Transverse colon (tissue), 4 donors: ENCODE data around the gene CCDC12. TPM values are rescaled to one million over a fixed set of nuclear protein-coding genes. Genes with fewer than 3 reads are reported as not detected.

Experiments
- DNase-seq: peaks from one replicate; pipeline ENCODE4 v3.0.0-alpha.2; 2019
- H3K27ac ChIP-seq, 4 donors: fragments of 200-600 bp; sonication (generic); 2 replicates each; pipeline ENCODE4 v1.5.1; 2016 to 2018; ENCODE audit warnings: inconsistent platforms in 4 of 4
- H3K27me3 ChIP-seq: fragments of 200-600 bp; sonication (generic); 2 replicates; pipeline ENCODE4 v1.5.1; 2017; ENCODE audit warnings: inconsistent platforms
- H3K36me3 ChIP-seq, 4 donors: fragments of 200-600 bp; sonication (generic); 2 replicates each; pipeline ENCODE4 v1.5.1; 2017 to 2019; ENCODE audit warnings: inconsistent platforms in 4 of 4
- H3K4me1 ChIP-seq, 4 donors: fragments of 200-600 bp; sonication (generic); 2 replicates each; pipeline ENCODE4 v1.5.1; 2017 to 2020; ENCODE audit warnings: inconsistent platforms in 4 of 4
- H3K4me3 ChIP-seq, 4 donors: fragments of 200-600 bp; sonication (generic); 1 replicate in 1 of 4; 2 replicates in 3 of 4; pipeline versions ENCODE4 v1.5.1 to v1.6.1; 2017 to 2019; ENCODE audit warnings: inconsistent platforms in 4 of 4
- H3K9me3 ChIP-seq, 2 donors: fragments of 200-600 bp; sonication (generic); 2 replicates each; pipeline ENCODE4 v1.5.1; 2017 to 2019; ENCODE audit warnings: inconsistent platforms in 2 of 2
- EP300 ChIP-seq: sonication (generic); formaldehyde crosslinking; IDR thresholded peaks from one replicate; pipeline ENCODE4 v1.6.1; 2017; ENCODE audit warnings: antibody characterized with exemption, low read depth
- POLR2A ChIP-seq: fragments of 450-650 bp; IDR thresholded peaks from one replicate; pipeline ENCODE4 v1.6.1; 2016; ENCODE audit warnings: antibody characterized with exemption, mild to moderate bottlenecking, moderate library complexity
- POLR2AphosphoS5 ChIP-seq, 3 donors: sonication (generic); formaldehyde crosslinking; IDR thresholded peaks; one replicate each; pipeline ENCODE4 v1.6.1; 2016; ENCODE audit warnings: antibody characterized with exemption in 3 of 3
- WGBS, 2 donors: methylation state at CpG; one replicate each; pipeline ENCODE4 v1.1.5; 2018; ENCODE audit warnings: low coverage in 1 of 2; 5-methylcytosine and 5-hydroxymethylcytosine counted together
- in situ Hi-C, 4 donors: fragments of 200-750 bp; cut with MboI; loops; one replicate each; pipeline versions ENCODE4 v1.15.0 to v1.15.1; 2017; ENCODE audit warnings: low sequenced_read_pairs in 3 of 4, low pct_ligation_motif_present in 1 of 4, low pct_unique_long_range_greater_than_20kb in 1 of 4
- intact Hi-C: fragments of 100-400 bp; cut with DNase I; formaldehyde crosslinking; loops from one replicate; pipeline ENCODE4 v1.15.1; 2023; ENCODE audit warnings: low total_unique reads
- total RNA-seq, 4 donors: library from RNA; depleted of rRNA; stranded (reverse); fragments of >200 nt; gene quantifications; one replicate each; pipeline ENCODE4 v1.1.0, GENCODE V29; 2016
- TF ChIP-seq, protein P1 (sequence below), 5 experiments: fragments of 200-600 bp in 3 of 5; fragments of 450-650 bp in 2 of 5; sonication (generic) in 3 of 5; IDR thresholded peaks; 1 replicate in 2 of 5; 2 replicates in 3 of 5; pipeline ENCODE4 v1.5.1; 2016 to 2017; ENCODE audit warnings: antibody characterized with exemption in 5 of 5, inconsistent platforms in 3 of 5, mild to moderate bottlenecking in 2 of 5, moderate library complexity in 1 of 5

CCDC12 gene
- total RNA-seq, 4 donors from 2014 or later: 50.1 to 72.9 (median 53.0) TPM

DNA sequence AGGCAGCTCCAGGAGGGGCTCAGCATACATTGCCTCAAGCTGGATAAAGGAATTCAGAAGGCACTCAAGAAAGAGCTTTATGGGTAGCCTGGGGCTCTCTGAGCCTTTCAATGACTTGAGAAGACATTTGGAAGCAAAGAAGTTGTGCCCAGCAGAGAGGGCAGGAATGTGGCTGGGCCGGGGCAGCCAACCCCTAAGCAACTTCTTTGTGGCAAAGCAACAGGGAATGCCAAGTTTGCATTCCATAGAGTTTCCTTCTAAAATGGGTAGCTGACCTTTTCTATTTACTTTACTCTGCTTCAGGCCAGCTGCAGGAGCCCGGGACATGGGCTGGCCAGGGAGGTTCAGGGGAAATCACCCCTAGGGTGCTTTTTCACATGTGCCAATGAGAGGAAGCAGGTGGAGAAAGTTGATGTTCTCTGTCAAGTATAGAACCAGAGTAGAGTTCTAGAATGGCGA is 45.6 kb downstream of the CCDC12 start:
- TF ChIP-seq, protein P1, sequence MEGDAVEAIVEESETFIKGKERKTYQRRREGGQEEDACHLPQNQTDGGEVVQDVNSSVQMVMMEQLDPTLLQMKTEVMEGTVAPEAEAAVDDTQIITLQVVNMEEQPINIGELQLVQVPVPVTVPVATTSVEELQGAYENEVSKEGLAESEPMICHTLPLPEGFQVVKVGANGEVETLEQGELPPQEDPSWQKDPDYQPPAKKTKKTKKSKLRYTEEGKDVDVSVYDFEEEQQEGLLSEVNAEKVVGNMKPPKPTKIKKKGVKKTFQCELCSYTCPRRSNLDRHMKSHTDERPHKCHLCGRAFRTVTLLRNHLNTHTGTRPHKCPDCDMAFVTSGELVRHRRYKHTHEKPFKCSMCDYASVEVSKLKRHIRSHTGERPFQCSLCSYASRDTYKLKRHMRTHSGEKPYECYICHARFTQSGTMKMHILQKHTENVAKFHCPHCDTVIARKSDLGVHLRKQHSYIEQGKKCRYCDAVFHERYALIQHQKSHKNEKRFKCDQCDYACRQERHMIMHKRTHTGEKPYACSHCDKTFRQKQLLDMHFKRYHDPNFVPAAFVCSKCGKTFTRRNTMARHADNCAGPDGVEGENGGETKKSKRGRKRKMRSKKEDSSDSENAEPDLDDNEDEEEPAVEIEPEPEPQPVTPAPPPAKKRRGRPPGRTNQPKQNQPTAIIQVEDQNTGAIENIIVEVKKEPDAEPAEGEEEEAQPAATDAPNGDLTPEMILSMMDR (IDR thresholded peaks at IDR 0.05): no peak
- no peak for TF ChIP-seq POLR2AphosphoS5 (IDR thresholded peaks at IDR 0.05)
- TF ChIP-seq EP300: no peak
- TF ChIP-seq POLR2A: no peak
- intact Hi-C loops: no loop called here
- in situ Hi-C loops: loop anchor here in 1 of 4 donors (10.0 kb wide), 1 partner anchor 54 kb away; no protein-coding TSS in a partner anchor
- no peak for DNase-seq
- Histone ChIP-seq H3K36me3 (no peaks in the 10 kb centered on the region), H3K4me3 (no peak overlapping the region), H3K27me3 (no peaks in the 10 kb centered on the region), H3K9me3 (no peaks in the 10 kb centered on the region), H3K27ac (peak overlapping the region; percentile 74 to 87 (median 78)), H3K4me1 (peaks cover 83 to 100% (median 92%) of the 10 kb centered on the region in 4 donors)
- WGBS, 2 donors: 64% methylated on average over 3 of the region's 3 CpGs; no CpG with 5 or more reads in 1 of the 2 donors

DNA sequence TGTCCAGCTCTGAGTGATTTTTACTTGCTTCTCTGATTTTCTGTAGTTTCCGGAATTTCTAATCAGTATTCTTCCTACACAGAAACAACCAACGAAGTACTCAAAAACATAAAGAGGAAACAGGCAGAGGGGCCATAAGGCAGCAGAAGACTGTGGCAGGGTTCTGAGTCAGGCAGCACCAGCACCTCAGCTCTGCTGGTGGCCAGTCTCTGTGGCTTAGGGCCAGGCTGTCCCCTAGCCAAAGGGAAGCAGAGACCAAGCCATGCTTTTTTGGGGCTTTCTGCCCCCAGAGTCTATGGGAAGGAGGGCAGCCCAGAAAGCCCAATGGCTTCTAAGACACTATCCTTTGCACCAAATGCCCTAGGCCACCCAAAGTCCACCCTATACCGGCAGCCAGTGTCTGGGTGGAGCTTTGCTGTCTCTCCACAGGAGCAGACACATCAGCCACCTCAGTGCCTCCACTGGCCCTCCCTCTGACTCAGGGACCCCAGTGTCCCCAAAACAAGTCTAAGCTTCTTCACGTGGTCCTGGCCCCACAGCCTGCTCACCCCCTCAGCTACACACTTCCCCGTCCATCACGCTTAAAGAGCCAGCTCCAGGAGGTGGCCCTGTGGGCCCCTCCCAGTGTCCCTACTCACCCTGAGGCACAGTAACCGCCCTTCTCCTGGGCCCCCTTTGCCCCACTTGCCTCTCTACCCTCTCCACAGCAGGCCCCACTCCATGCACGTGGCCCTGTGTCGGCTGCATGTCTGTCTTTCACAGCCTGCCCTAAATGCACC is 46.2 kb downstream of the CCDC12 start:
- in situ Hi-C loops: loop anchor here in 1 of 4 donors (10.0 kb wide), 1 partner anchor 54 kb away; no protein-coding TSS in a partner anchor
- H3K36me3 ChIP-seq: no peaks in the 10 kb centered on the region
- H3K4me3 ChIP-seq: no peak overlapping the region
- peak overlapping the region; percentile 74 to 87 (median 78) for H3K27ac ChIP-seq
- no peaks in the 10 kb centered on the region for H3K27me3 ChIP-seq
- DNase-seq: no peak
- intact Hi-C loops: no loop called here
- TF ChIP-seq, protein P1 (IDR thresholded peaks at IDR 0.05): no peak
- no peak for TF ChIP-seq POLR2A
- no peak for TF ChIP-seq POLR2AphosphoS5 (IDR thresholded peaks at IDR 0.05)
- no peak for TF ChIP-seq EP300
- 70 to 80% methylated on average over 1 to 9 of the region's 9 CpGs for WGBS, 2 donors
- peaks cover 77 to 95% (median 87%) of the 10 kb centered on the region in 4 donors for H3K4me1 ChIP-seq
- H3K9me3 ChIP-seq: no peaks in the 10 kb centered on the region

DNA sequence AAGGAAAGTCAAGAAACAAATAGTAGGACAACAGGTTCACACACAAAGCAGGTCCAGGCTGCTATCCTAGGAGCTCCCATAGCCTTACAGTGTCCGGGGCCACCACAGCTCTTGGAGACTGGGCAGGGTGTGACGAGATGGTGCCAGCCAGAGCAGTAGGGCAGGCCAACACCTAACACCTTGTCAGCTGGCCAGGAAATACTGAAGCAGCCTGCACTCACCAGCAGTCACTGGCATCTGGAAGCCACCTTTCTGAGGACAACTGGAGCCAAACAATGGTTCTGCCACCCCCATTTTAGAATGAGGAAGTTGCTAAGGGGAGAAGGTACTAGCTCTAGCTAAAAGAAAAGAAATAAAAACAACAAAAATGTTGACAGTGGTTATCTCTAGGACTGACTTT is 47.2 kb downstream of the CCDC12 start:
- peaks cover 0 to 8% (median 3%) of the 10 kb centered on the region in 4 donors for H3K36me3 ChIP-seq
- in situ Hi-C loops (loop anchor here in 1 of 4 donors (10.0 kb wide), 1 partner anchor 65 kb away; no protein-coding TSS in a partner anchor), intact Hi-C loops (no loop called here)
- H3K9me3 ChIP-seq: no peaks in the 10 kb centered on the region
- WGBS, 2 donors: 40 to 54% methylated on average over 1 to 2 of the region's 2 CpGs
- peaks cover 67 to 85% (median 77%) of the 10 kb centered on the region in 4 donors for H3K4me1 ChIP-seq
- H3K4me3 ChIP-seq: no peak overlapping the region
- no peaks in the 10 kb centered on the region for H3K27me3 ChIP-seq
- peak overlapping the region; percentile 74 to 87 (median 78) for H3K27ac ChIP-seq
- TF ChIP-seq POLR2AphosphoS5 (IDR thresholded peaks at IDR 0.05): peak in 1 of 3 donors; percentile 48
- TF ChIP-seq, protein P1 (IDR thresholded peaks at IDR 0.05): no peak
- DNase-seq: peak; percentile 76

DNA sequence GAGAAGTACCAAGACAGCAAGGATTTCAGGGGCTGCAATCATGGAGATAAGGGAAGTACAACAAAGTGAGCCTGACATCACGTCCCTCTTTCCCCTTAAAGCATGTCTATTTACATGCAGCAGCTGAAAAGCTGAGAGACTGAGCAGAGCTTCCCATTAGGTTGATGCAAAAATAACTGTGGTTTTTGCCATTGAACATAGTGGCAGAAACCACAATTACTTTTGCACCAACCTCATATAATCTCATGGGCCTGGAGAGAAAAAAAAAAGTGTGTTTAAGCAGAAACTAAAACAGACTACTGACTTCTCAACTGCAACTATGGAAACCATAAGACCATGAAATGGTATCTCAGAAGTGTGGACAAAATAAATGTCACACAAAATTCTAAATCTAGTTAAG is 48.3 kb downstream of the CCDC12 start:
- intact Hi-C loops: no loop called here
- H3K9me3 ChIP-seq: no peaks in the 10 kb centered on the region
- peaks cover 56 to 74% (median 66%) of the 10 kb centered on the region in 4 donors for H3K4me1 ChIP-seq
- DNase-seq: no peak
- WGBS, 2 donors: 85% methylated on average over 1 of the region's 1 CpG; no CpG with 5 or more reads in 1 of the 2 donors
- no peaks in the 10 kb centered on the region for H3K27me3 ChIP-seq
- TF ChIP-seq, protein P1 (IDR thresholded peaks at IDR 0.05): no peak
- TF ChIP-seq POLR2A (no peak), POLR2AphosphoS5 (IDR thresholded peaks at IDR 0.05) (no peak), EP300 (no peak)
- no peak overlapping the region for H3K4me3 ChIP-seq
- H3K27ac ChIP-seq: peak overlapping the region; percentile 68 to 87 (median 78)
- H3K36me3 ChIP-seq: peaks cover 0 to 9% (median 3%) of the 10 kb centered on the region in 4 donors
- in situ Hi-C loops: loop anchor here in 1 of 4 donors (10.0 kb wide), 1 partner anchor 67 kb away; no protein-coding TSS in a partner anchor
